NCI-H146 treated with DMSO at 0.1 percent for 48 hours (cell line): ENCODE measurements around the gene GALNT9.

Source experiments
- DNase-seq: peaks from one replicate; lab custom pipeline; 2025; ENCODE audit not compliant: unreplicated experiment; lab: John Stamatoyannopoulos, UW

GALNT9 gene

GRCh38 chr12:132174015-132174838 lies 155.2 kb downstream of the GALNT9 start:
- no peak for DNase-seq

- no peak for DNase-seq
Measured at GRCh38 chr12:132173135-132174014, 156.0 kb downstream of the GALNT9 start.

- DNase-seq: no peak
Measured at GRCh38 chr12:132172619-132173018, 156.8 kb downstream of the GALNT9 start.

GRCh38 chr12:132171968-132172521 lies 157.3 kb downstream of the GALNT9 start:
- no peak for DNase-seq

- no peak for DNase-seq
Measured at GRCh38 chr12:132171293-132171967, 158.0 kb downstream of the GALNT9 start.

GRCh38 chr12:132170637-132171292 lies 158.6 kb downstream of the GALNT9 start:
- DNase-seq: no peak

- no peak for DNase-seq
Measured at GRCh38 chr12:132170094-132170636, 159.2 kb downstream of the GALNT9 start.

GRCh38 chr12:132169376-132169775 lies 160.0 kb downstream of the GALNT9 start:
- no peak for DNase-seq

- DNase-seq: no peak
Measured at GRCh38 chr12:132168311-132169031, 160.9 kb downstream of the GALNT9 start.

- DNase-seq: no peak
Measured at GRCh38 chr12:132167611-132168310, 161.6 kb downstream of the GALNT9 start.

- no peak for DNase-seq
Measured at GRCh38 chr12:132166801-132167591, 162.4 kb downstream of the GALNT9 start.

GRCh38 chr12:132166093-132166492 lies 163.3 kb downstream of the GALNT9 start:
- DNase-seq: no peak

GRCh38 chr12:132165584-132165983 lies 163.8 kb downstream of the GALNT9 start:
- no peak for DNase-seq

GRCh38 chr12:132164426-132164825 lies 165.0 kb downstream of the GALNT9 start:
- DNase-seq: no peak

- DNase-seq: no peak
Measured at GRCh38 chr12:132163911-132164288, 165.5 kb downstream of the GALNT9 start.

- no peak for DNase-seq
Measured at GRCh38 chr12:132163041-132163910, 166.1 kb downstream of the GALNT9 start.

- DNase-seq: no peak
Measured at GRCh38 chr12:132162508-132163031, 166.8 kb downstream of the GALNT9 start.
